ENCODE data around the gene ANKRD1. TPM values are rescaled to one million over a fixed set of nuclear protein-coding genes. Genes with fewer than 3 reads are reported as not detected.
"Not testable (repeated sequence)": the region's sequence is repeated elsewhere in the genome, so short reads cannot be mapped to it uniquely, and the experiment has no call there.

The ANKRD1 gene
- total RNA-seq, 1 donor from 2014 or later: 5.8 TPM

- Mint-ChIP-seq H3K4me3 (ENCODE audit: unreplicated experiment) (no peak overlapping the region), H3K27ac (ENCODE audit: unreplicated experiment) (no peak overlapping the region), H3K4me1 (ENCODE audit: unreplicated experiment) (no peaks in the 10 kb centered on the region), H3K36me3 (ENCODE audit: unreplicated experiment) (peaks cover 48% of the 10 kb centered on the region), H3K27me3 (ENCODE audit: unreplicated experiment) (no peaks in the 10 kb centered on the region), H3K9me3 (ENCODE audit: unreplicated experiment) (no peaks in the 10 kb centered on the region)
- no peak for DNase-seq (ENCODE audit: extremely low spot score, unreplicated experiment)
- TF ChIP-seq CTCF (IDR thresholded peaks at IDR 0.05): no peak
Observed at GRCh38 chr10:90884431-90884830, 36.5 kb downstream of the ANKRD1 start.

GRCh38 chr10:90880059-90880719, 40.7 kb downstream of the ANKRD1 start:
- not testable (repeated sequence) for DNase-seq (ENCODE audit: extremely low spot score, unreplicated experiment); H3K9me3 Mint-ChIP-seq (ENCODE audit: unreplicated experiment); H3K4me3 Mint-ChIP-seq (ENCODE audit: unreplicated experiment); H3K4me1 Mint-ChIP-seq (ENCODE audit: unreplicated experiment); H3K27ac Mint-ChIP-seq (ENCODE audit: unreplicated experiment); H3K27me3 Mint-ChIP-seq (ENCODE audit: unreplicated experiment)
- peak; percentile 68 for TF ChIP-seq CTCF (IDR thresholded peaks at IDR 0.05)
- peaks cover 41% of the 10 kb centered on the region for H3K36me3 Mint-ChIP-seq (ENCODE audit: unreplicated experiment)

GRCh38 chr10:90879062-90879461, 41.8 kb downstream of the ANKRD1 start:
- no peak overlapping the region for H3K27ac Mint-ChIP-seq (ENCODE audit: unreplicated experiment)
- no peak for TF ChIP-seq CTCF (IDR thresholded peaks at IDR 0.05)
- no peak overlapping the region for H3K4me3 Mint-ChIP-seq (ENCODE audit: unreplicated experiment)
- DNase-seq (ENCODE audit: extremely low spot score, unreplicated experiment): no peak
- H3K9me3 Mint-ChIP-seq (ENCODE audit: unreplicated experiment): no peaks in the 10 kb centered on the region
- H3K4me1 Mint-ChIP-seq (ENCODE audit: unreplicated experiment): peaks cover 2% of the 10 kb centered on the region
- H3K36me3 Mint-ChIP-seq (ENCODE audit: unreplicated experiment): peaks cover 37% of the 10 kb centered on the region
- no peaks in the 10 kb centered on the region for H3K27me3 Mint-ChIP-seq (ENCODE audit: unreplicated experiment)

- H3K27ac Mint-ChIP-seq (ENCODE audit: unreplicated experiment): peak overlapping the region; percentile 89
- H3K9me3 Mint-ChIP-seq (ENCODE audit: unreplicated experiment): peaks cover 8% of the 10 kb centered on the region
- DNase-seq (ENCODE audit: extremely low spot score, unreplicated experiment): no peak
- no peak for TF ChIP-seq CTCF (IDR thresholded peaks at IDR 0.05)
- peaks cover 24% of the 10 kb centered on the region for H3K4me1 Mint-ChIP-seq (ENCODE audit: unreplicated experiment)
- H3K36me3 Mint-ChIP-seq (ENCODE audit: unreplicated experiment): peaks cover 10% of the 10 kb centered on the region
- peak overlapping the region; percentile 99 for H3K4me3 Mint-ChIP-seq (ENCODE audit: unreplicated experiment)
- peaks cover 22% of the 10 kb centered on the region for H3K27me3 Mint-ChIP-seq (ENCODE audit: unreplicated experiment)
Observed at GRCh38 chr10:90872648-90873020, 48.3 kb downstream of the ANKRD1 start.

GRCh38 chr10:90871766-90872647, 48.9 kb downstream of the ANKRD1 start, which contains the start of gene RPP30:
TSS of gene RPP30 (plus strand) at chr10:90871974. CDS start at chr10:90871987, 13 bp downstream.
- Mint-ChIP-seq H3K27me3 (ENCODE audit: unreplicated experiment) (peaks cover 28% of the 10 kb centered on the region), H3K4me3 (ENCODE audit: unreplicated experiment) (peak within 1 kb of the TSS; percentile 99), H3K9me3 (ENCODE audit: unreplicated experiment) (peaks cover 8% of the 10 kb centered on the region), H3K4me1 (ENCODE audit: unreplicated experiment) (peaks cover 24% of the 10 kb centered on the region), H3K36me3 (ENCODE audit: unreplicated experiment) (peaks cover 8% of the 10 kb centered on the region), H3K27ac (ENCODE audit: unreplicated experiment) (peak within 1 kb of the TSS; percentile 89)
- no peak for TF ChIP-seq CTCF (IDR thresholded peaks at IDR 0.05)
- DNase-seq (ENCODE audit: extremely low spot score, unreplicated experiment): peak; percentile 91
